Endothelial cell of coronary artery (primary cell): ENCODE measurements around the gene PSMB7. TPM values are rescaled to one million over a fixed set of nuclear protein-coding genes. Genes with fewer than 3 reads are reported as not detected.

Experiments used
- total RNA-seq: library from RNA; depleted of rRNA; stranded (reverse); fragments of >200 nt; gene quantifications from 2 replicates; pipeline ENCODE4 v1.2.3, GENCODE V29; 2014

PSMB7 gene
- total RNA-seq = 269 and 344 TPM in 2 replicates

GRCh38 chr9:124415102-124415851 lies at the start of gene PSMB7:
PSMB7 (minus strand) TSS chr9:124415442; CDS start chr9:124415425, 17 bp downstream.

GRCh38 chr9:124450241-124450924 lies 35.1 kb upstream of the PSMB7 start, which contains the start of gene ADGRD2:
ADGRD2 (plus strand) TSS chr9:124450451; CDS start chr9:124451667, 1,216 bp downstream.

Other genes with a start within 250 kb of the PSMB7 start
- 38.2 and 103 TPM in 2 replicates for gene NEK6, start 157.5 kb downstream of the PSMB7 start, total RNA-seq
- gene ADGRD2, start 35.0 kb upstream of the PSMB7 start, total RNA-seq = not detected in 2 replicates
- gene NR5A1, start 92.0 kb upstream of the PSMB7 start, total RNA-seq = not detected in 2 replicates